Measurements from ENCODE around the gene MTOR.
"Not testable (repeated sequence)": the region's sequence is repeated elsewhere in the genome, so short reads cannot be mapped to it uniquely, and the experiment has no call there.

MTOR gene

GRCh38 chr1:11178021-11179015, 84.0 kb downstream of the MTOR start:
- DNase-seq = no peak

GRCh38 chr1:11176081-11176706, 86.2 kb downstream of the MTOR start:
- no peak for DNase-seq

GRCh38 chr1:11175461-11175860, 86.9 kb downstream of the MTOR start:
- no peak for DNase-seq

GRCh38 chr1:11174261-11174942, 87.9 kb downstream of the MTOR start:
- DNase-seq = no peak

- DNase-seq = no peak
Measured at GRCh38 chr1:11170102-11170501, 92.2 kb downstream of the MTOR start.

GRCh38 chr1:11169202-11169601, 93.1 kb downstream of the MTOR start:
- no peak for DNase-seq

GRCh38 chr1:11168731-11169130, 93.6 kb downstream of the MTOR start:
- no peak for DNase-seq

- not testable (repeated sequence) for DNase-seq
Measured at GRCh38 chr1:11166744-11167143, 95.6 kb downstream of the MTOR start.

- not testable (repeated sequence) for DNase-seq
Measured at GRCh38 chr1:11162752-11163151, 99.6 kb downstream of the MTOR start.

GRCh38 chr1:11158720-11159321, 103.5 kb downstream of the MTOR start:
- no peak for DNase-seq

GRCh38 chr1:11158291-11158690, 104.1 kb downstream of the MTOR start:
- DNase-seq = no peak

- DNase-seq = no peak
Measured at GRCh38 chr1:11157867-11158266, 104.5 kb downstream of the MTOR start.

GRCh38 chr1:11157394-11157793, 105.0 kb downstream of the MTOR start:
- no peak for DNase-seq

GRCh38 chr1:11156963-11157362, 105.4 kb downstream of the MTOR start:
- DNase-seq = no peak

GRCh38 chr1:11156441-11156840, 105.9 kb downstream of the MTOR start:
- DNase-seq = no peak

GRCh38 chr1:11153184-11153583, 109.2 kb downstream of the MTOR start:
- DNase-seq = no peak

GRCh38 chr1:11152755-11153154, 109.6 kb downstream of the MTOR start:
- DNase-seq = no peak

- no peak for DNase-seq
Measured at GRCh38 chr1:11151826-11152612, 110.3 kb downstream of the MTOR start.

- no peak for DNase-seq
Measured at GRCh38 chr1:11151114-11151513, 111.2 kb downstream of the MTOR start.

- DNase-seq = no peak
Measured at GRCh38 chr1:11150326-11150725, 112.0 kb downstream of the MTOR start.

- no peak for DNase-seq
Measured at GRCh38 chr1:11147197-11147770, 115.1 kb downstream of the MTOR start.

GRCh38 chr1:11145741-11146140, 116.6 kb downstream of the MTOR start:
- no peak for DNase-seq

Data from activated CD4-positive, alpha-beta T cell treated with anti-CD3 and anti-CD28 coated beads, Interleukin-2, amount 50 U/mL, for 4 hours (primary cell).